Endothelial cell of umbilical vein (primary cell): ENCODE results near the gene ENHO. TPM values are rescaled to one million over a fixed set of nuclear protein-coding genes. Genes with fewer than 3 reads are reported as not detected.

Experiments
- BruUV-seq: library from RNA; stranded (reverse); fragments of 400-500 nt; replicated peaks from 2 replicates; lab custom pipeline; 2021; lab: Mats Ljungman, UMichigan
- CTCF ChIA-PET: fragments of 300-600, 350-600 bp; sonication (Branson Sonifier 250); formaldehyde crosslinking; loops from one replicate; lab custom pipeline; 2021; ENCODE audit warnings: antibody characterized with exemption, inconsistent platforms; lab: Charles Lee
- POLR2A ChIA-PET: fragments of 300-600, 350-600 bp; sonication (Branson Sonifier 250); formaldehyde crosslinking; loops from one replicate; lab custom pipeline; 2021; ENCODE audit warnings: antibody characterized with exemption, inconsistent platforms; lab: Charles Lee
- DNase-seq: peaks from one replicate; pipeline ENCODE4 v3.0.0-alpha.2; 2011; ENCODE audit warnings: low read depth, low spot score
- FAIRE-seq: peaks from 2 replicates; lab custom pipeline; 2011; peaks lifted over from hg19 to GRCh38; lab: Jason Lieb, UNC
- H2AFZ ChIP-seq: 2 replicates; pipeline ENCODE4 v1.6.0; 2012; ENCODE audit warnings: low read depth, low read length, control low read depth, inconsistent platforms
- H3K27ac ChIP-seq: 2 replicates; pipeline ENCODE4 v1.5.1; 2011; ENCODE audit warnings: low read depth, mild to moderate bottlenecking, control low read depth, low read length, moderate library complexity; ENCODE audit not compliant: insufficient read depth
- H3K27me3 ChIP-seq, 2 experiments: 2 replicates each; pipeline versions ENCODE4 v1.6.0 to v1.6.1; 2011; ENCODE audit warnings: low read length in 2 of 2, mixed read lengths in 1 of 2; ENCODE audit not compliant: control insufficient read depth in 2 of 2, insufficient read depth in 2 of 2
- H3K36me3 ChIP-seq, 2 experiments: 2 replicates in 1 of 2; 3 replicates in 1 of 2; pipeline ENCODE4 v1.5.1; 2011; ENCODE audit warnings: low read length in 2 of 2, mild to moderate bottlenecking in 1 of 2, moderate library complexity in 1 of 2; ENCODE audit not compliant: control insufficient read depth in 2 of 2, insufficient read depth in 2 of 2; ENCODE audit errors: extremely low read depth in 1 of 2
- H3K4me1 ChIP-seq: 3 replicates; pipeline ENCODE4 v1.5.1; 2011; ENCODE audit warnings: mild to moderate bottlenecking, low read length; ENCODE audit not compliant: control insufficient read depth, insufficient read depth; ENCODE audit errors: extremely low read depth
- H3K4me2 ChIP-seq: 2 replicates; pipeline ENCODE4 v1.6.1; 2011; ENCODE audit warnings: low read length, control low read depth, mixed read lengths; ENCODE audit not compliant: insufficient read depth
- H3K4me3 ChIP-seq, 3 experiments: fragments of 200-600 bp in 1 of 3; sonication (generic), shearing (Covaris generic) in 1 of 3; replicated peaks in 1 of 3; 2 replicates each; pipeline ENCODE4 v1.5.1; 2011 to 2016; ENCODE audit warnings: control low read depth in 3 of 3, low read length in 3 of 3, mild to moderate bottlenecking in 2 of 3, inconsistent platforms in 1 of 3, low read depth in 1 of 3, moderate library complexity in 1 of 3; ENCODE audit not compliant: insufficient read depth in 1 of 3
- H3K79me2 ChIP-seq: 2 replicates; pipeline ENCODE4 v1.6.0; 2012; ENCODE audit warnings: low read length, inconsistent platforms; ENCODE audit not compliant: control insufficient read depth, insufficient read depth
- H3K9ac ChIP-seq: replicated peaks from 2 replicates; pipeline ENCODE3; 2011; ENCODE audit warnings: low read length, control low read depth; ENCODE audit not compliant: insufficient read depth; ENCODE audit errors: extremely low read depth
- H3K9me1 ChIP-seq: replicated peaks from 3 replicates; pipeline ENCODE4 v1.6.0; 2011; ENCODE audit warnings: mild to moderate bottlenecking, low read length; ENCODE audit not compliant: control insufficient read depth, insufficient read depth; ENCODE audit errors: extremely low read depth
- H3K9me3 ChIP-seq: replicated peaks from 2 replicates; pipeline ENCODE4 v1.5.1; 2012; ENCODE audit warnings: low read length, inconsistent platforms; ENCODE audit not compliant: control insufficient read depth, insufficient read depth
- H4K20me1 ChIP-seq: replicated peaks from 2 replicates; pipeline ENCODE3; 2011; ENCODE audit warnings: mild to moderate bottlenecking, low read length; ENCODE audit not compliant: control insufficient read depth, insufficient read depth; ENCODE audit errors: extremely low read depth
- EZH2 ChIP-seq: IDR thresholded peaks from 2 replicates; pipeline ENCODE4 v1.6.1; 2012; ENCODE audit warnings: borderline replicate concordance, low read depth, mild to moderate bottlenecking, moderate library complexity, low read length, inconsistent platforms; ENCODE audit not compliant: severe bottlenecking
- FOS ChIP-seq: IDR thresholded peaks from 2 replicates; pipeline ENCODE4 v1.6.1; 2011; ENCODE audit warnings: mild to moderate bottlenecking, low read length, moderate library complexity, borderline replicate concordance; ENCODE audit not compliant: insufficient read depth
- GATA2 ChIP-seq: IDR thresholded peaks from 2 replicates; pipeline ENCODE4 v1.7.0; 2011; ENCODE audit warnings: low read depth, mild to moderate bottlenecking, moderate library complexity, mixed read lengths, low read length; ENCODE audit not compliant: insufficient read length, insufficient read depth
- JUN ChIP-seq: IDR thresholded peaks from 2 replicates; pipeline ENCODE4 v1.6.1; 2011; ENCODE audit warnings: borderline replicate concordance, low read depth; ENCODE audit not compliant: insufficient read length, insufficient read depth
- MYC ChIP-seq: IDR thresholded peaks from one replicate; pipeline ENCODE4 v1.6.1; 2011; ENCODE audit warnings: mild to moderate bottlenecking, low read depth, low read length
- POLR2A ChIP-seq: IDR thresholded peaks from 2 replicates; pipeline ENCODE4 v1.6.1; 2012; ENCODE audit warnings: low read depth, mild to moderate bottlenecking, control low read depth, low read length
- POLR2AphosphoS5 ChIP-seq: IDR thresholded peaks from 2 replicates; pipeline ENCODE4 v1.6.1; 2012; ENCODE audit warnings: low read depth, mild to moderate bottlenecking, control low read depth, low read length, moderate library complexity; ENCODE audit not compliant: insufficient read depth
- dilution Hi-C: fragments of 300-500 bp; cut with MboI; formaldehyde crosslinking; loops from one replicate; pipeline ENCODE4 v1.15.0; 2019; ENCODE audit warnings: low sequenced_read_pairs; ENCODE audit not compliant: extremely low pct_ligation_motif_present
- intact Hi-C: fragments of 100-400 bp; cut with micrococcal nuclease; formaldehyde crosslinking; loops from one replicate; pipeline ENCODE4 v1.10.0; 2022
- polyA plus RNA-seq, 4 experiments: library from polyadenylated mRNA; depleted of rRNA in 3 of 4; stranded (reverse) in 3 of 4; unstranded in 1 of 4; fragments of >200 nt; gene quantifications; 2 replicates each; pipeline versions ENCODE4 v1.2.1 to v1.2.3, GENCODE V29; 2011 to 2012; ENCODE audit warnings: missing spikeins in 1 of 4
- total RNA-seq: library from RNA; stranded (reverse); gene quantifications from 2 replicates; pipeline ENCODE4 v1.2.3, GENCODE V29; 2021
- TF ChIP-seq, protein P1 (sequence below), 2 donors: IDR thresholded peaks; 1 replicate in 1 of 2; 2 replicates in 1 of 2; pipeline ENCODE4 v1.5.1; 2011; ENCODE audit warnings: low read length in 2 of 2, mild to moderate bottlenecking in 2 of 2, moderate library complexity in 2 of 2, control low read depth in 1 of 2, inconsistent platforms in 1 of 2, low read depth in 1 of 2; ENCODE audit not compliant: insufficient read depth in 1 of 2; ENCODE audit errors: extremely low read depth in 1 of 2
- TF ChIP-seq, protein P2 (sequence below): IDR thresholded peaks from 2 replicates; pipeline ENCODE4 v1.6.1; 2011; ENCODE audit not compliant: insufficient read depth, insufficient read length

The ENHO gene
- total and polyA plus RNA-seq, 2 donors (not counting 3 experiments of a cell fraction or from before 2014, with no cell fraction given), result 0.10 TPM; not detected in 1

DNA sequence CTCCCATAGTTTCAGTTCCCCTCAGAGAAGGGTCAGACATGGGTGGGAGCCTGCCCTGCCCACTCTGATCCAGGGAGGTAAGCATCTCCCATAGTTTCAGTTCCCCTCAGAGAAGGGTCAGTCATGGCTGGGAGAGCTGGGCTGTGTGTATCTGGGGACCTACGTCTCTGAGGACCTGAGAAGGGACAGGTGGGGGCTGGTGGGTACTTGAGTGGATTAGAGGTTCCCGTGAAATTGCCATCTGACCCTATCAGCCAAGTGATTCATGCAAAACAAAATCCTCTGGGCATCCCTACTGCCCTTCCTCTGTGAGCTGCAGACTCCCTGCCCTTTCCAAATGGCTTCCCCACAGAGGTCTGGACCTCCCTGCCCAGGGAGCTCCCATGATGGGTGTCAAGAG lies 3.9 kb downstream of the ENHO start:
- TF ChIP-seq MYC (no peak), POLR2A (no peak), POLR2AphosphoS5 (no peak), GATA2 (no peak), JUN (no peak), FOS (no peak), EZH2 (no peak)
- TF ChIP-seq, protein P1, sequence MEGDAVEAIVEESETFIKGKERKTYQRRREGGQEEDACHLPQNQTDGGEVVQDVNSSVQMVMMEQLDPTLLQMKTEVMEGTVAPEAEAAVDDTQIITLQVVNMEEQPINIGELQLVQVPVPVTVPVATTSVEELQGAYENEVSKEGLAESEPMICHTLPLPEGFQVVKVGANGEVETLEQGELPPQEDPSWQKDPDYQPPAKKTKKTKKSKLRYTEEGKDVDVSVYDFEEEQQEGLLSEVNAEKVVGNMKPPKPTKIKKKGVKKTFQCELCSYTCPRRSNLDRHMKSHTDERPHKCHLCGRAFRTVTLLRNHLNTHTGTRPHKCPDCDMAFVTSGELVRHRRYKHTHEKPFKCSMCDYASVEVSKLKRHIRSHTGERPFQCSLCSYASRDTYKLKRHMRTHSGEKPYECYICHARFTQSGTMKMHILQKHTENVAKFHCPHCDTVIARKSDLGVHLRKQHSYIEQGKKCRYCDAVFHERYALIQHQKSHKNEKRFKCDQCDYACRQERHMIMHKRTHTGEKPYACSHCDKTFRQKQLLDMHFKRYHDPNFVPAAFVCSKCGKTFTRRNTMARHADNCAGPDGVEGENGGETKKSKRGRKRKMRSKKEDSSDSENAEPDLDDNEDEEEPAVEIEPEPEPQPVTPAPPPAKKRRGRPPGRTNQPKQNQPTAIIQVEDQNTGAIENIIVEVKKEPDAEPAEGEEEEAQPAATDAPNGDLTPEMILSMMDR (IDR thresholded peaks at IDR 0.05; ENCODE audit: extremely low read depth in 1 of 2, insufficient read depth in 1 of 2, low read depth in 1 of 2, low read length in 2 of 2), result no peak
- TF ChIP-seq, protein P2, sequence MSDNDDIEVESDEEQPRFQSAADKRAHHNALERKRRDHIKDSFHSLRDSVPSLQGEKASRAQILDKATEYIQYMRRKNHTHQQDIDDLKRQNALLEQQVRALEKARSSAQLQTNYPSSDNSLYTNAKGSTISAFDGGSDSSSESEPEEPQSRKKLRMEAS, result no peak
- intact Hi-C loops, result no loop called here
- Histone ChIP-seq H3K9ac (no peak overlapping the region), H2AFZ (no peak overlapping the region), H3K27me3 (peaks cover 9 to 11% of the 10 kb centered on the region in 2 experiments), H3K4me2 (no peak overlapping the region), H3K9me1 (no peaks in the 10 kb centered on the region), H4K20me1 (no peaks in the 10 kb centered on the region), H3K79me2 (no peaks in the 10 kb centered on the region), H3K27ac (no peak overlapping the region), H3K36me3 (no peaks in the 10 kb centered on the region), H3K4me1 (peaks cover 3% of the 10 kb centered on the region), H3K4me3 (no peak overlapping the region), H3K9me3 (no peaks in the 10 kb centered on the region)
- dilution Hi-C loops, result loop anchor here (25.0 kb wide), 1 partner anchor 107 kb away; no protein-coding TSS in a partner anchor
- ChIA-PET POLR2A (no interaction called here), CTCF (interaction anchor here (1.2 to 2.4 kb wide), 5 partner anchors 17 to 115 kb away, joined by 3 to 12 read pairs (median 6); no protein-coding TSS in a partner anchor)
- no peak for DNase-seq
- no TSS peak for BruUV-seq
- FAIRE-seq, result no peak
